ENCODE measurements around the gene CRYZL1. TPM values are rescaled to one million over a fixed set of nuclear protein-coding genes. Genes with fewer than 3 reads are reported as not detected.

CRYZL1 gene
- total and polyA plus RNA-seq, 2 of the 8 experiments (the other 6 are each of a cell fraction or from before 2014, with no cell fraction given) = 15.6 to 15.8 TPM

DNA sequence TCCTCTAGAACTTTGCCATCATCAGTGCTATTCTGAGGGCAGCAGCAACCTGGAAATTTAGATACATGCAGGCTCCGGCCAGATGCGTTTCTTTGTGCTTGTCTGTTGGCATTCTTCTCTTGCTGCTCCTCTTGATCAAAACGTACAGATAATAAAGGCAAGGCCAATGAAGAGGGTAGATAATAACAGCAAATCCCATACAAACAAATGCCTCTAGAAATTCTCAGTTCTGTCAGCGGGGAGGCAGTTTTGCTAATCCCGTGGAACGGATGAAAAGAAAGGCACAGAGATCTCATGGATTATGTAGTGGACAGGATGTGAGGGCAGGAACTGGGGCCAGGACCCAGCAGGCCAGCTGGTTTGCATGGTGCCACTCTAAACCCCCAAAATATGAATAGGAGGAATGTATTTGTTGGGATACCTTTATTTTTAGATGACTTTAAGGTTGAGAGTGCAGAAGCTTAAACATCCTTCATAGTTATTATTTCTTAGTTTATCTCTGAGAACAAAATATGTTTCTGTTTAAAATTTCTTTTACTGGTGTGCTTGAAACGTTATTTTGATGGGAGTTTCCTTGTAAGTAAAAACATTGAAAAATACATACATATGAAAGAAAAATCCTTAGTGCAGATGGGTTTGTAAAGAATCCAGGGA, 2.2 kb upstream of the CRYZL1 start:
- no peak for DNase-seq (ENCODE audit: low read depth in 1 of 2, low spot score in 2 of 2)
- Histone ChIP-seq H2BK20ac (ENCODE audit: low read length) (no peak overlapping the region), H3K4me2 (ENCODE audit: insufficient read depth in 1 of 2, low read depth in 2 of 2, low read length in 2 of 2) (peak overlapping the region; percentile 73 to 75), H3K4me3 (ENCODE audit: extremely low read depth in 1 of 4, insufficient read depth in 2 of 4, low read depth in 3 of 4, low read length in 4 of 4) (peak overlapping the region; percentile 68 to 84 (median 76)), H3K14ac (ENCODE audit: insufficient read length) (no peak overlapping the region), H2BK15ac (ENCODE audit: low read length) (no peak overlapping the region), H3K27me3 (replicated peaks in 1 of 4; ENCODE audit: control insufficient read depth in 3 of 4, extremely low read depth in 1 of 4, insufficient read depth in 3 of 4, low read length in 3 of 4) (no peaks in the 10 kb centered on the region), H3K23ac (ENCODE audit: insufficient read length) (no peak overlapping the region), H4K20me1 (replicated peaks in 1 of 2; ENCODE audit: control insufficient read depth in 1 of 2, insufficient read depth in 2 of 2, low read length in 2 of 2) (peaks cover 0 to 14% of the 10 kb centered on the region in 2 experiments), H3K79me1 (ENCODE audit: low read depth, low read length) (0 out of 2 replicates have a peak, but pooled peaks cover 3% of the 10 kb centered on the region), H3K9ac (replicated peaks in 1 of 4; ENCODE audit: extremely low read depth in 1 of 4, low read depth in 3 of 4, low read length in 3 of 4) (peak overlapping the region; percentile 58 to 90 (median 64); a peak in 5 of 7 replicates), H2AK5ac (ENCODE audit: low read depth, low read length) (no peak overlapping the region), H4K8ac (ENCODE audit: extremely low read depth, insufficient read depth, low read length) (no peak overlapping the region), H2BK120ac (replicated peaks; ENCODE audit: low read depth, low read length) (no peak overlapping the region), H3K27ac (ENCODE audit: low read depth, low read length) (no peak overlapping the region), H3K4ac (replicated peaks; ENCODE audit: insufficient read length, low read depth, low read length) (no peak overlapping the region), H4K5ac (ENCODE audit: insufficient read length, low read depth, low read length) (no peak overlapping the region), H3K56ac (replicated peaks; ENCODE audit: insufficient read length, low read depth, low read length) (no peak overlapping the region), H3K18ac (ENCODE audit: extremely low read depth, low read length) (peak overlapping the region; percentile 39; the same call in 1 of the 2 replicates), H2BK5ac (ENCODE audit: low read depth, low read length) (no peak overlapping the region), H3K36me3 (ENCODE audit: control insufficient read depth in 2 of 4, insufficient read depth in 4 of 4, low read length in 3 of 4) (no peaks in the 10 kb centered on the region), H3K23me2 (ENCODE audit: low read depth, low read length) (peaks cover 9% of the 10 kb centered on the region), H2BK12ac (ENCODE audit: low read depth, low read length) (no peak overlapping the region), H3K4me1 (replicated peaks in 1 of 4; ENCODE audit: control insufficient read depth in 3 of 4, insufficient read depth in 4 of 4, low read length in 3 of 4) (peaks cover 0 to 4% (median 0%) of the 10 kb centered on the region in 4 experiments; a peak in 2 of 7 replicates), H2AFZ (ENCODE audit: low read length) (no peak overlapping the region), H3K79me2 (ENCODE audit: control insufficient read depth in 1 of 2, insufficient read depth in 2 of 2, low read length in 2 of 2) (peaks cover 28 to 72% of the 10 kb centered on the region in 2 experiments), H4K91ac (replicated peaks; ENCODE audit: insufficient read length, low read length) (no peak overlapping the region), H3K9me3 (ENCODE audit: insufficient read depth in 2 of 2, low read depth in 1 of 2, low read length in 1 of 2) (no peaks in the 10 kb centered on the region)
- ChIA-PET CTCF (ENCODE audit: partially characterized antibody) (no interaction called here), POLR2A (ENCODE audit: partially characterized antibody) (interaction anchor here (1.0 to 2.0 kb wide), 3 partner anchors 13 to 138 kb away, joined by 3 to 10 read pairs (median 5); no protein-coding TSS in a partner anchor)
- FAIRE-seq = no peak
- WGBS, 2 experiments (ENCODE audit: extremely low coverage in 1 of 2, insufficient coverage in 1 of 2, insufficient read length in 1 of 2, insufficient replicate concordance in 2 of 2, low coverage in 1 of 2, low lambda C conversion rate in 2 of 2, missing lambda C conversion rate in 1 of 2) = 10% methylated on average over 7 of the region's 7 CpGs; no CpG with 5 or more reads in 1 of the 2 experiments
- TF ChIP-seq POLR2A (IDR thresholded peaks at IDR 0.05; ENCODE audit: control extremely low read depth in 1 of 2, low read depth in 2 of 2, low read length in 2 of 2) (no peak), SP4 (IDR thresholded peaks at IDR 0.05; ENCODE audit: low read length) (no peak), RFX5 (IDR thresholded peaks at IDR 0.05; ENCODE audit: borderline replicate concordance, low read depth, low read length) (no peak), KDM5A (IDR thresholded peaks at IDR 0.05; ENCODE audit: low read length) (no peak), YY1 (IDR thresholded peaks at IDR 0.05; ENCODE audit: low read depth, low read length) (no peak), NRF1 (IDR thresholded peaks at IDR 0.05; ENCODE audit: low read depth, low read length) (no peak), KDM4A (IDR thresholded peaks at IDR 0.05; ENCODE audit: low read depth, low read length, severe bottlenecking) (no peak), HDAC6 (IDR thresholded peaks at IDR 0.05; ENCODE audit: low read depth, low read length) (no peak), BACH1 (IDR thresholded peaks at IDR 0.05; ENCODE audit: low read length) (no peak)

All from H1 (cell line).